PFSK-1 (cell line): ENCODE results near the gene DNAH7.

Experiments used
- FOXP2 ChIP-seq: optimal IDR thresholded peaks from 2 replicates; pipeline ENCODE3; 2011; ENCODE audit warnings: borderline replicate concordance, control low read depth, inconsistent platforms; ENCODE audit not compliant: insufficient read depth; ENCODE audit errors: extremely low read length, extremely low read depth
- POLR2AphosphoS5 ChIP-seq: IDR thresholded peaks from 2 replicates; pipeline ENCODE4 v1.6.1; 2012; ENCODE audit warnings: low read depth, mild to moderate bottlenecking, control low read depth, low read length, moderate library complexity
- REST ChIP-seq, 2 experiments: IDR thresholded peaks; 2 replicates each; pipeline versions ENCODE4 v1.6.1 to v1.8.0; 2011 to 2012; ENCODE audit warnings: low read depth in 2 of 2, low read length in 2 of 2, control low read depth in 1 of 2, inconsistent platforms in 1 of 2, mild to moderate bottlenecking in 1 of 2, moderate library complexity in 1 of 2; ENCODE audit not compliant: insufficient read depth in 1 of 2
- SIN3A ChIP-seq: IDR thresholded peaks from 2 replicates; pipeline ENCODE4 v1.6.1; 2012; ENCODE audit warnings: mild to moderate bottlenecking, low read length, moderate library complexity, borderline replicate concordance; ENCODE audit not compliant: insufficient read depth
- TAF1 ChIP-seq: IDR thresholded peaks from 2 replicates; pipeline ENCODE4 v1.6.1; 2012; ENCODE audit warnings: low read length, control low read depth, borderline replicate concordance; ENCODE audit not compliant: insufficient read depth

Gene DNAH7

GRCh38 chr2:195956725-195957124 lies 111.9 kb downstream of the DNAH7 start:
- no peak for TF ChIP-seq FOXP2
- TF ChIP-seq SIN3A, result no peak
- no peak for TF ChIP-seq TAF1
- no peak for TF ChIP-seq POLR2AphosphoS5
- no peak for TF ChIP-seq REST (IDR thresholded peaks at IDR 0.05; ENCODE audit: insufficient read depth in 1 of 2, low read depth in 2 of 2, low read length in 2 of 2)

GRCh38 chr2:195945056-195945455 lies 123.6 kb downstream of the DNAH7 start:
- TF ChIP-seq TAF1, result no peak

GRCh38 chr2:195937176-195937575 lies 131.5 kb downstream of the DNAH7 start:
- TF ChIP-seq FOXP2 (no peak), TAF1 (no peak), POLR2AphosphoS5 (no peak), REST (IDR thresholded peaks at IDR 0.05; ENCODE audit: insufficient read depth in 1 of 2, low read depth in 2 of 2, low read length in 2 of 2) (no peak), SIN3A (no peak)

- TF ChIP-seq REST (IDR thresholded peaks at IDR 0.05; ENCODE audit: insufficient read depth in 1 of 2, low read depth in 2 of 2, low read length in 2 of 2), result no peak
- no peak for TF ChIP-seq FOXP2
- TF ChIP-seq POLR2AphosphoS5, result no peak
These were observed 134.2 kb downstream of the DNAH7 start for GRCh38 chr2:195934484-195934883.

- TF ChIP-seq REST (IDR thresholded peaks at IDR 0.05; ENCODE audit: insufficient read depth in 1 of 2, low read depth in 2 of 2, low read length in 2 of 2), result no peak
- no peak for TF ChIP-seq POLR2AphosphoS5
- no peak for TF ChIP-seq SIN3A
- no peak for TF ChIP-seq FOXP2
- no peak for TF ChIP-seq TAF1
These were observed 139.1 kb downstream of the DNAH7 start for GRCh38 chr2:195929531-195929930.
